CD14-positive monocyte (primary cell): ENCODE data around the gene IQSEC3. TPM values are rescaled to one million over a fixed set of nuclear protein-coding genes. Genes with fewer than 3 reads are reported as not detected.

Experiments used
- DNase-seq, 3 donors: peaks; one replicate each; pipeline ENCODE4 v3.0.0-alpha.2; 2011 to 2022
- H2AFZ ChIP-seq: 2 replicates; pipeline ENCODE4 v1.6.0; 2012; ENCODE audit warnings: mild to moderate bottlenecking, low read depth, low read length, inconsistent platforms; ENCODE audit not compliant: insufficient read depth, poor library complexity, severe bottlenecking
- H3K27ac ChIP-seq, 2 donors: 1 replicate in 1 of 2; 2 replicates in 1 of 2; pipeline ENCODE4 v1.5.1; 2012 to 2013; ENCODE audit warnings: low read length in 2 of 2, control low read depth in 1 of 2, inconsistent platforms in 1 of 2, low read depth in 1 of 2, mild to moderate bottlenecking in 1 of 2
- H3K27me3 ChIP-seq, 2 donors: one replicate each; pipeline versions ENCODE4 v1.6.0 to v1.6.1; 2011 to 2013; ENCODE audit warnings: low read length in 2 of 2; ENCODE audit not compliant: control insufficient read depth in 2 of 2, insufficient read depth in 2 of 2
- H3K36me3 ChIP-seq, 2 donors: replicated peaks in 1 of 2; 1 replicate in 1 of 2; 2 replicates in 1 of 2; pipeline versions ENCODE4 v1.5.1 to v1.6.1; 2012 to 2013; ENCODE audit warnings: low read length in 2 of 2, control low read depth in 1 of 2, inconsistent platforms in 1 of 2, mild to moderate bottlenecking in 1 of 2; ENCODE audit not compliant: insufficient read depth in 2 of 2, control insufficient read depth in 1 of 2
- H3K4me1 ChIP-seq, 2 donors: 1 replicate in 1 of 2; 2 replicates in 1 of 2; pipeline versions ENCODE4 v1.5.1 to v1.6.1; 2012 to 2013; ENCODE audit warnings: low read length in 2 of 2, control low read depth in 1 of 2, inconsistent platforms in 1 of 2, mild to moderate bottlenecking in 1 of 2, moderate library complexity in 1 of 2; ENCODE audit not compliant: insufficient read depth in 2 of 2, control insufficient read depth in 1 of 2
- H3K4me2 ChIP-seq: replicated peaks from 2 replicates; pipeline ENCODE3; 2012; ENCODE audit warnings: low read length, moderate library complexity, mild to moderate bottlenecking; ENCODE audit not compliant: poor library complexity, severe bottlenecking; ENCODE audit errors: extremely low read depth
- H3K4me3 ChIP-seq, 3 experiments: fragments of 200-600 bp in 1 of 3; sonication (generic) in 1 of 3; replicated peaks in 1 of 3; 1 replicate in 2 of 3; 2 replicates in 1 of 3; pipeline ENCODE4 v1.5.1; 2011 to 2013; ENCODE audit warnings: low read length in 3 of 3, mild to moderate bottlenecking in 3 of 3, control low read depth in 2 of 3, low read depth in 2 of 3, inconsistent platforms in 1 of 3, moderate library complexity in 1 of 3
- H3K79me2 ChIP-seq: 2 replicates; pipeline ENCODE4 v1.6.0; 2012; ENCODE audit warnings: mild to moderate bottlenecking, control low read depth, inconsistent platforms, low read length, moderate library complexity; ENCODE audit not compliant: insufficient read depth
- H3K9ac ChIP-seq: 2 replicates; pipeline ENCODE4 v1.6.0; 2017; ENCODE audit warnings: low read length, mild to moderate bottlenecking; ENCODE audit not compliant: insufficient read depth, poor library complexity, severe bottlenecking
- H3K9me3 ChIP-seq, 2 donors: replicated peaks in 1 of 2; 1 replicate in 1 of 2; 2 replicates in 1 of 2; pipeline versions ENCODE4 v1.5.1 to v1.6.1; 2012 to 2013; ENCODE audit warnings: low read length in 2 of 2, control low read depth in 1 of 2; ENCODE audit not compliant: control insufficient read depth in 1 of 2, insufficient read depth in 1 of 2
- H4K20me1 ChIP-seq: 2 replicates; pipeline ENCODE4 v1.6.0; 2012; ENCODE audit warnings: mild to moderate bottlenecking, low read length, control low read depth, moderate library complexity; ENCODE audit not compliant: insufficient read depth
- H3K27ac Mint-ChIP-seq, 7 donors: one replicate each; pipeline ENCODE4 v1.8.0; 2020; ENCODE audit warnings: mild to moderate bottlenecking in 7 of 7, mixed read lengths in 7 of 7, moderate library complexity in 6 of 7, inconsistent platforms in 2 of 7
- H3K27me3 Mint-ChIP-seq, 3 donors: one replicate each; pipeline ENCODE4 v1.8.0; 2021 to 2022; ENCODE audit warnings: low read depth in 3 of 3, mild to moderate bottlenecking in 3 of 3, mixed read lengths in 3 of 3, moderate library complexity in 3 of 3, inconsistent platforms in 1 of 3
- H3K36me3 Mint-ChIP-seq, 2 donors: one replicate each; pipeline ENCODE4 v1.8.0; 2020; ENCODE audit warnings: mixed read lengths in 2 of 2, inconsistent platforms in 1 of 2, mild to moderate bottlenecking in 1 of 2
- H3K4me1 Mint-ChIP-seq: one replicate; pipeline ENCODE4 v1.8.0; 2020; ENCODE audit warnings: mild to moderate bottlenecking, mixed read lengths
- H3K4me3 Mint-ChIP-seq, 2 donors: one replicate each; pipeline ENCODE4 v1.8.0; 2020; ENCODE audit warnings: mild to moderate bottlenecking in 2 of 2, mixed read lengths in 2 of 2, moderate library complexity in 1 of 2
- H3K9me3 Mint-ChIP-seq, 7 donors: one replicate each; pipeline ENCODE4 v1.8.0; 2020 to 2022; ENCODE audit warnings: mixed read lengths in 7 of 7, mild to moderate bottlenecking in 6 of 7, moderate library complexity in 6 of 7, inconsistent platforms in 2 of 7
- CTCF ChIP-seq: fragments of 200-600 bp; IDR thresholded peaks from one replicate; pipeline ENCODE4 v1.8.0; 2022; ENCODE audit warnings: antibody characterized with exemption, mild to moderate bottlenecking
- WGBS: methylation state at CpG from one replicate; pipeline ENCODE4 v1.1.5; 2013; ENCODE audit warnings: missing lambda C conversion rate; ENCODE audit not compliant: insufficient coverage; 5-methylcytosine and 5-hydroxymethylcytosine counted together
- intact Hi-C, 2 donors: fragments of 100-400 bp; cut with micrococcal nuclease; formaldehyde crosslinking; loops; one replicate each; pipeline versions ENCODE4 v1.15.0 to v1.15.1; 2023
- polyA plus RNA-seq, 3 donors: library from polyadenylated mRNA; depleted of rRNA in 1 of 3; unstranded in 2 of 3; stranded (reverse) in 1 of 3; fragments of 300-500 nt in 2 of 3; fragments of >200 nt in 1 of 3; fragmentation: Illumina TruSeq in 2 of 3; gene quantifications; 1 replicate in 2 of 3; 2 replicates in 1 of 3; pipeline ENCODE4 v1.2.3, GENCODE V29; 2012 to 2021

Gene IQSEC3
- polyA plus RNA-seq, 3 donors, result not detected

GRCh38 chr12:84056-84455 lies 17.5 kb downstream of the IQSEC3 start:
- no peaks in the 10 kb centered on the region for H3K9me3 ChIP-seq
- no peak for DNase-seq
- Mint-ChIP-seq H3K27ac (no peak overlapping the region), H3K4me1 (no peaks in the 10 kb centered on the region), H3K9me3 (peaks cover 0 to 2% (median 0%) of the 10 kb centered on the region in 7 donors), H3K4me3 (no peak overlapping the region), H3K36me3 (no peaks in the 10 kb centered on the region), H3K27me3 (peaks cover 23 to 33% (median 24%) of the 10 kb centered on the region in 3 donors)
- H3K9ac ChIP-seq, result no peak overlapping the region
- no peak overlapping the region for H3K27ac ChIP-seq
- H3K4me2 ChIP-seq, result no peak overlapping the region
- H3K27me3 ChIP-seq, result peaks cover 8 to 11% of the 10 kb centered on the region in 2 donors
- no peaks in the 10 kb centered on the region for H4K20me1 ChIP-seq
- TF ChIP-seq CTCF, result no peak
- intact Hi-C loops, result no loop called here
- no peaks in the 10 kb centered on the region for H3K4me1 ChIP-seq
- 51% methylated on average over 5 of the region's 6 CpGs for WGBS
- no peak overlapping the region for H2AFZ ChIP-seq
- no peaks in the 10 kb centered on the region for H3K79me2 ChIP-seq
- H3K36me3 ChIP-seq, result no peaks in the 10 kb centered on the region
- H3K4me3 ChIP-seq, result no peak overlapping the region

GRCh38 chr12:85191-85666 lies 18.7 kb downstream of the IQSEC3 start:
- no peak overlapping the region for H3K4me3 ChIP-seq
- H3K4me2 ChIP-seq, result no peak overlapping the region
- WGBS, result 47% methylated on average over 9 of the region's 9 CpGs
- H3K36me3 Mint-ChIP-seq, result no peaks in the 10 kb centered on the region
- H3K9me3 Mint-ChIP-seq, result peaks cover 2 to 11% (median 6%) of the 10 kb centered on the region in 7 donors
- no peaks in the 10 kb centered on the region for H4K20me1 ChIP-seq
- no peak for DNase-seq
- H3K36me3 ChIP-seq, result no peaks in the 10 kb centered on the region
- H3K4me1 Mint-ChIP-seq, result no peaks in the 10 kb centered on the region
- peaks cover under 1 to 3% of the 10 kb centered on the region in 2 donors for H3K27me3 ChIP-seq
- no peak overlapping the region for H3K27ac ChIP-seq
- no peak for TF ChIP-seq CTCF
- peaks cover 0 to 7% of the 10 kb centered on the region in 2 donors for H3K9me3 ChIP-seq
- no peak overlapping the region for H2AFZ ChIP-seq
- H3K9ac ChIP-seq, result no peak overlapping the region
- intact Hi-C loops, result no loop called here
- H3K27ac Mint-ChIP-seq, result no peak overlapping the region
- H3K4me3 Mint-ChIP-seq, result no peak overlapping the region
- no peaks in the 10 kb centered on the region for H3K79me2 ChIP-seq
- H3K4me1 ChIP-seq, result no peaks in the 10 kb centered on the region
- peaks cover 12 to 22% (median 13%) of the 10 kb centered on the region in 3 donors for H3K27me3 Mint-ChIP-seq
